ENCODE results near the gene G2E3.

- no peak for TF ChIP-seq CTCF (IDR thresholded peaks at IDR 0.05)
- TF ChIP-seq POLR2AphosphoS5 (IDR thresholded peaks at IDR 0.05): no peak
Measured at GRCh38 chr14:30564868-30565248, 5.9 kb downstream of the G2E3 start.
